HCT116 (cell line): ENCODE results near the gene CCDC89. TPM values are rescaled to one million over a fixed set of nuclear protein-coding genes. Genes with fewer than 3 reads are reported as not detected.

ENCODE experiments used
- ATAC-seq: fragments of 200-7000 bp; cut with Tn5 transposase; 2 replicates; pipeline ENCODE4 v1.9.1; 2020; ENCODE audit warnings: mild to moderate bottlenecking, moderate library complexity
- BruUV-seq: library from RNA; stranded (reverse); fragments of 400-500 nt; replicated peaks from 2 replicates; lab custom pipeline; 2021; lab: Mats Ljungman, UMichigan
- CTCF ChIA-PET: fragments of 300-600 bp; sonication (Branson Sonifier 250); formaldehyde crosslinking; loops from one replicate; lab custom pipeline; 2021; ENCODE audit warnings: antibody characterized with exemption; lab: Charles Lee
- POLR2A ChIA-PET: fragments of 300-600, 350-600 bp; sonication (Branson Sonifier 250); formaldehyde crosslinking; loops from one replicate; lab custom pipeline; 2021; ENCODE audit warnings: antibody characterized with exemption; lab: Charles Lee
- RAD21 ChIA-PET, 2 experiments: fragments of 300-600 bp; sonication (Branson Sonifier 250); formaldehyde crosslinking; loops; one replicate each; lab custom pipeline; 2023; ENCODE audit warnings: low total read pairs in 2 of 2; ENCODE audit not compliant: uncharacterized antibody in 2 of 2, unreplicated experiment in 2 of 2, low non-redundant PET in 1 of 2; lab: Charles Lee
- DNase-seq: peaks from one replicate; pipeline ENCODE4 v3.0.0-alpha.2; 2010; ENCODE audit warnings: low read depth, low spot score
- H2AFZ ChIP-seq: fragments of 200-600 bp; shearing (Covaris generic), sonication (generic); 2 replicates; pipeline ENCODE4 v1.6.1; 2017; ENCODE audit warnings: low read depth, mixed run types, mixed read lengths, antibody characterized with exemption, low read length; ENCODE audit not compliant: poor library complexity, severe bottlenecking
- H3K27ac ChIP-seq: 2 replicates; pipeline ENCODE4 v1.5.1; 2012; ENCODE audit warnings: low read depth, low read length
- H3K27me3 ChIP-seq: fragments of 200-600 bp; sonication (generic); 2 replicates; pipeline ENCODE4 v1.6.1; 2016; ENCODE audit warnings: mixed run types, low read length, mixed read lengths; ENCODE audit not compliant: insufficient read depth
- H3K36me3 ChIP-seq, 2 experiments: fragments of 200-500 bp in 1 of 2; fragments of 200-600 bp in 1 of 2; sonication (Bioruptor generic) in 1 of 2; sonication (generic) in 1 of 2; 2 replicates each; pipeline versions ENCODE4 v1.5.1 to v1.6.1; 2014 to 2016; ENCODE audit warnings: low read length in 2 of 2, inconsistent platforms in 1 of 2, mixed read lengths in 1 of 2, mixed run types in 1 of 2; ENCODE audit not compliant: insufficient read depth in 2 of 2, control insufficient read depth in 1 of 2
- H3K4me1 ChIP-seq, 2 experiments: fragments of 200-600 bp in 1 of 2; sonication (generic) in 1 of 2; 2 replicates each; pipeline versions ENCODE4 v1.5.1 to v1.6.1; 2012 to 2017; ENCODE audit warnings: low read length in 2 of 2, inconsistent platforms in 1 of 2, mild to moderate bottlenecking in 1 of 2, mixed read lengths in 1 of 2, mixed run types in 1 of 2, moderate library complexity in 1 of 2; ENCODE audit not compliant: insufficient read depth in 2 of 2, control insufficient read depth in 1 of 2
- H3K4me2 ChIP-seq: fragments of 200-600 bp; sonication (generic); 2 replicates; pipeline ENCODE4 v1.6.1; 2017; ENCODE audit warnings: mixed run types, low read length, mixed read lengths
- H3K4me3 ChIP-seq, 2 experiments: fragments of 200-600 bp in 1 of 2; sonication (generic) in 1 of 2; replicated peaks in 1 of 2; 2 replicates each; pipeline ENCODE4 v1.5.1; 2011 to 2016; ENCODE audit warnings: low read length in 2 of 2, control low read depth in 1 of 2, low read depth in 1 of 2, mild to moderate bottlenecking in 1 of 2, mixed read lengths in 1 of 2, mixed run types in 1 of 2
- H3K79me2 ChIP-seq: fragments of 200-600 bp; sonication (generic); 2 replicates; pipeline ENCODE4 v1.6.1; 2017; ENCODE audit warnings: mild to moderate bottlenecking, mixed run types, low read length, moderate library complexity, mixed read lengths; ENCODE audit not compliant: insufficient read depth
- H3K9ac ChIP-seq: fragments of 200-600 bp; sonication (generic); 2 replicates; pipeline ENCODE4 v1.6.1; 2016; ENCODE audit warnings: low read length, mixed read lengths
- H3K9me2 ChIP-seq: fragments of 200-600 bp; sonication (generic), shearing (Covaris generic); 2 replicates; pipeline ENCODE4 v1.6.1; 2017; ENCODE audit warnings: mixed run types, mild to moderate bottlenecking, moderate library complexity; ENCODE audit not compliant: insufficient read depth
- H3K9me3 ChIP-seq, 2 experiments: fragments of 200-500 bp in 1 of 2; fragments of 200-600 bp in 1 of 2; sonication (Bioruptor generic) in 1 of 2; sonication (generic) in 1 of 2; 2 replicates each; pipeline ENCODE4 v1.6.1; 2014 to 2017; ENCODE audit warnings: low read length in 2 of 2, mixed read lengths in 2 of 2, inconsistent platforms in 1 of 2, low read depth in 1 of 2, mild to moderate bottlenecking in 1 of 2, mixed run types in 1 of 2, moderate library complexity in 1 of 2; ENCODE audit not compliant: control insufficient read depth in 1 of 2, insufficient read depth in 1 of 2
- H4K20me1 ChIP-seq: fragments of 200-600 bp; sonication (generic), shearing (Covaris generic); 2 replicates; pipeline ENCODE4 v1.6.1; 2017; ENCODE audit warnings: mixed run types, mild to moderate bottlenecking, moderate library complexity; ENCODE audit not compliant: insufficient read depth
- CEBPB ChIP-seq: IDR thresholded peaks from 2 replicates; pipeline ENCODE4 v1.6.1; 2012; ENCODE audit warnings: low read depth
- EGR1 ChIP-seq: IDR thresholded peaks from 2 replicates; pipeline ENCODE4 v1.6.1; 2012; ENCODE audit warnings: low read depth
- JUND ChIP-seq: IDR thresholded peaks from 2 replicates; pipeline ENCODE4 v1.6.1; 2012
- POLR2A ChIP-seq: IDR thresholded peaks from 2 replicates; pipeline ENCODE4 v1.7.0; 2011; ENCODE audit warnings: borderline replicate concordance; ENCODE audit not compliant: insufficient read depth, insufficient read length; ENCODE audit errors: extremely low read depth
- SP1 ChIP-seq: IDR thresholded peaks from 2 replicates; pipeline ENCODE4 v1.6.1; 2012; ENCODE audit warnings: low read depth
- SRF ChIP-seq: IDR thresholded peaks from 2 replicates; pipeline ENCODE4 v1.6.1; 2012; ENCODE audit warnings: low read depth
- intact Hi-C: fragments of 100-400 bp; cut with micrococcal nuclease; formaldehyde crosslinking; loops from 2 replicates; pipeline ENCODE4 v1.10.0; 2022
- total RNA-seq: library from RNA; stranded (reverse); gene quantifications from one replicate; pipeline ENCODE4 v1.2.1, GENCODE V29; 2021; ENCODE audit not compliant: unreplicated experiment
- TF ChIP-seq, protein P1 (sequence below), 3 experiments: fragments of 200-600 bp in 1 of 3; sonication (generic) in 1 of 3; IDR thresholded peaks in 2 of 3; conservative IDR thresholded peaks in 1 of 3; 2 replicates each; pipeline ENCODE4 v1.5.1; 2012 to 2017; ENCODE audit warnings: low read depth in 2 of 3, low read length in 2 of 3, antibody characterized with exemption in 1 of 3, borderline replicate concordance in 1 of 3, control low read depth in 1 of 3, mild to moderate bottlenecking in 1 of 3, mixed read lengths in 1 of 3, mixed run types in 1 of 3, moderate library complexity in 1 of 3; ENCODE audit not compliant: insufficient read depth in 1 of 3

The CCDC89 gene
- total RNA-seq, 1 experiment from 2014 or later: 0.22 TPM

DNA sequence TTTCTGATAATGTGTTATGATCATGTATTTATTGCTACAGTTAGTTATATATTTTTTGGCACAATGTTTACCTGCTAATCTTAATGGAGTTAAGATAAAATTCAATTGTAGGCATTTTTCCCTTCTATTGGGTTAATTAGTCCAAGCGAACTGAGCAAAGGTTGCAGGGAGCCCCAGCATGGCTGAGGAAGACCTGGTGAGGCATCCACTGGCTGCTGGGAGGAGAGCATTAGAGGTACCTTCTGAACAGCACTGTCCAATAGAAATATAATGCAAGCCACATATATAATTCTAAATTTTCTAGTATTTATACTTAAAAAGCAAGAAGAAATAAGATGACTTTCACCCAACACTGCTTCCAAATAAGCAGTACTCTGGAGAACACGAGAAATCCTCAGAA lies 38.9 kb downstream of the CCDC89 start (continued):
- TF ChIP-seq, protein P1, sequence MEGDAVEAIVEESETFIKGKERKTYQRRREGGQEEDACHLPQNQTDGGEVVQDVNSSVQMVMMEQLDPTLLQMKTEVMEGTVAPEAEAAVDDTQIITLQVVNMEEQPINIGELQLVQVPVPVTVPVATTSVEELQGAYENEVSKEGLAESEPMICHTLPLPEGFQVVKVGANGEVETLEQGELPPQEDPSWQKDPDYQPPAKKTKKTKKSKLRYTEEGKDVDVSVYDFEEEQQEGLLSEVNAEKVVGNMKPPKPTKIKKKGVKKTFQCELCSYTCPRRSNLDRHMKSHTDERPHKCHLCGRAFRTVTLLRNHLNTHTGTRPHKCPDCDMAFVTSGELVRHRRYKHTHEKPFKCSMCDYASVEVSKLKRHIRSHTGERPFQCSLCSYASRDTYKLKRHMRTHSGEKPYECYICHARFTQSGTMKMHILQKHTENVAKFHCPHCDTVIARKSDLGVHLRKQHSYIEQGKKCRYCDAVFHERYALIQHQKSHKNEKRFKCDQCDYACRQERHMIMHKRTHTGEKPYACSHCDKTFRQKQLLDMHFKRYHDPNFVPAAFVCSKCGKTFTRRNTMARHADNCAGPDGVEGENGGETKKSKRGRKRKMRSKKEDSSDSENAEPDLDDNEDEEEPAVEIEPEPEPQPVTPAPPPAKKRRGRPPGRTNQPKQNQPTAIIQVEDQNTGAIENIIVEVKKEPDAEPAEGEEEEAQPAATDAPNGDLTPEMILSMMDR (IDR thresholded peaks at IDR 0.05 in 2 of 3, conservative IDR thresholded peaks at IDR 0.05 in 1 of 3; ENCODE audit: borderline replicate concordance in 1 of 3, insufficient read depth in 1 of 3, low read depth in 2 of 3, low read length in 2 of 3): no peak

DNA sequence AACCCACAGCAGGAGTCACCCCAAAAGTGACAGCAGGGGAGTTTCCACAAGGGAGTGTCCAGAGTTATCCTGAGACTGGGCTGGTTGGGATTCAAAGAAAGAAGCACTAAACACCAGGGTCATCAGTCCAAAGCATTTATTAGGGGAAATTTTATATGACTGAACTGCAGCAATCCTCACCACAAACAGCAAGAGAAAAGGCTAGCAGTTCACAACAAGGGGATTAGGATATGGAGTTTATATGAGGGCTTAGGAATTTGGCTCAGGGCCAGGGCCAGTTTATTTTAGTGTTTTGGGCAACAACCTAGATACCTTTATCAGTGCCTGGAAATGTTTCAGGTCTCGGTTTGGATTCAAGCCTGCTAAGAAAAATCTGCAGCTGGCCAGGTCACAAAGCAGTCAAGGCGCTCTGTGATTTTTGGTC lies 42.8 kb downstream of the CCDC89 start:
- DNase-seq: no peak
- CTCF ChIA-PET: no interaction called here
- Histone ChIP-seq H3K9me3 (no peaks in the 10 kb centered on the region), H3K4me3 (no peak overlapping the region), H3K27ac (no peak overlapping the region), H4K20me1 (no peaks in the 10 kb centered on the region), H3K4me2 (no peak overlapping the region), H3K9me2 (no peaks in the 10 kb centered on the region), H3K9ac (no peak overlapping the region), H2AFZ (no peak overlapping the region), H3K79me2 (peaks cover 2% of the 10 kb centered on the region), H3K27me3 (no peaks in the 10 kb centered on the region), H3K4me1 (peaks cover 2 to 4% of the 10 kb centered on the region in 2 experiments; a peak in 3 of 4 replicates), H3K36me3 (no peaks in the 10 kb centered on the region)
- RAD21 ChIA-PET: no interaction called here
- POLR2A ChIA-PET: no interaction called here
- no peak for ATAC-seq
- intact Hi-C loops: no loop called here
- no TSS peak for BruUV-seq
- no peak for TF ChIP-seq EGR1
- TF ChIP-seq POLR2A: no peak
- TF ChIP-seq SRF: no peak

DNA sequence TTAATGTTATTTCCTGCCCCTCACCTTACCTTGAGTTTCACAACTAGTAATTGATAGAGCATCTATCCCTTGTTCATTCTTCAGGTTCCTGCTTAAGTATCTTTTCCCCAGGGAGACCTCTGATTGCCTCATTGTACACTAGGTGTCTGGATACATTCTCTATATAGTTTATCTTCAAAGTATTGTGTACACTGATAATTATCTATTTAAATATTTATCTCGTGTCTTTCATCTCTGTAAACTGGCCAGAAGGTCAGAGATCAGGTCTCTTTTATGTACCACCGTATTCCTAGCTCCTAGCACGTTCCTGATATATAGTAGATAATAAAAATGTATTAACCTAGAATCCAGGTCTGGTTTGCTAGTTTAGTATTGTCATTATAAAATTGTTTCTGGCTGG lies 51.2 kb downstream of the CCDC89 start:
- Histone ChIP-seq H3K9ac (no peak overlapping the region), H3K27ac (no peak overlapping the region), H3K27me3 (no peaks in the 10 kb centered on the region), H3K36me3 (peaks cover 12 to 20% of the 10 kb centered on the region in 2 experiments), H3K9me2 (no peaks in the 10 kb centered on the region), H3K4me3 (no peak overlapping the region), H2AFZ (no peak overlapping the region), H3K4me2 (no peak overlapping the region), H3K9me3 (no peaks in the 10 kb centered on the region), H4K20me1 (no peaks in the 10 kb centered on the region), H3K4me1 (peaks cover 0 to 4% of the 10 kb centered on the region in 2 experiments; a peak in 2 of 4 replicates), H3K79me2 (peaks cover 46% of the 10 kb centered on the region)
- no TSS peak for BruUV-seq
- TF ChIP-seq SP1 (no peak), CEBPB (no peak), JUND (no peak)
- TF ChIP-seq, protein P1 (IDR thresholded peaks at IDR 0.05 in 2 of 3, conservative IDR thresholded peaks at IDR 0.05 in 1 of 3; ENCODE audit: borderline replicate concordance in 1 of 3, insufficient read depth in 1 of 3, low read depth in 2 of 3, low read length in 2 of 3): no peak
- DNase-seq (no peak), ATAC-seq (no peak)
- intact Hi-C loops: no loop called here
- CTCF ChIA-PET: no interaction called here
- POLR2A ChIA-PET: no interaction called here
- RAD21 ChIA-PET: no interaction called here
